Vagina (tissue), 2 donors: Measurements from ENCODE around the gene TTC3. TPM values are rescaled to one million over a fixed set of nuclear protein-coding genes. Genes with fewer than 3 reads are reported as not detected.
"Not testable (repeated sequence)": the region's sequence is repeated elsewhere in the genome, so short reads cannot be mapped to it uniquely, and the experiment has no call there.

ENCODE experiments used
- DNase-seq, 2 donors: peaks; one replicate each; pipeline ENCODE4 v3.0.0-alpha.2; 2017; ENCODE audit errors: extremely low spot score in 2 of 2
- H3K27ac ChIP-seq: fragments of 200-600 bp; sonication (generic); one replicate; pipeline ENCODE4 v1.5.1; 2019
- H3K27me3 ChIP-seq: fragments of 200-600 bp; sonication (generic); one replicate; pipeline ENCODE4 v1.5.1; 2019
- H3K36me3 ChIP-seq, 2 donors: fragments of 200-600 bp; sonication (generic); one replicate each; pipeline ENCODE4 v1.5.1; 2017 to 2019
- H3K4me1 ChIP-seq: fragments of 200-600 bp; sonication (generic); one replicate; pipeline ENCODE4 v1.5.1; 2019
- H3K4me3 ChIP-seq, 2 donors: fragments of 200-600 bp; sonication (generic); 1 replicate in 1 of 2; 2 replicates in 1 of 2; pipeline ENCODE4 v1.5.1; 2016 to 2019
- H3K9me3 ChIP-seq: fragments of 200-600 bp; sonication (generic); one replicate; pipeline ENCODE4 v1.5.1; 2019
- CTCF ChIP-seq, 3 experiments: fragments of 450-650 bp in 2 of 3; fragments of 200-600 bp in 1 of 3; sonication (generic) in 1 of 3; IDR thresholded peaks; one replicate each; pipeline ENCODE4 v1.5.1; 2017 to 2019; ENCODE audit warnings: antibody characterized with exemption in 3 of 3, mild to moderate bottlenecking in 2 of 3, moderate library complexity in 2 of 3
- POLR2A ChIP-seq, 2 donors: fragments of 450-650 bp; IDR thresholded peaks; one replicate each; pipeline ENCODE4 v1.6.1; 2017; ENCODE audit warnings: antibody characterized with exemption in 2 of 2, mild to moderate bottlenecking in 2 of 2, moderate library complexity in 2 of 2
- POLR2AphosphoS5 ChIP-seq, 2 donors: sonication (generic); formaldehyde crosslinking; IDR thresholded peaks; one replicate each; pipeline ENCODE4 v1.9.0; 2017; ENCODE audit warnings: antibody characterized with exemption in 2 of 2, mild to moderate bottlenecking in 2 of 2, low read depth in 1 of 2; ENCODE audit not compliant: insufficient read depth in 1 of 2
- intact Hi-C: fragments of 100-400 bp; cut with DNase I; formaldehyde crosslinking; loops from one replicate; pipeline ENCODE4 v1.15.1; 2023
- total RNA-seq: library from RNA; depleted of rRNA; stranded (reverse); fragments of >200 nt; gene quantifications from one replicate; pipeline ENCODE4 v1.2.3, GENCODE V29; 2016

Gene TTC3
- total RNA-seq, 1 donor from 2014 or later: 98.0 TPM

DNA sequence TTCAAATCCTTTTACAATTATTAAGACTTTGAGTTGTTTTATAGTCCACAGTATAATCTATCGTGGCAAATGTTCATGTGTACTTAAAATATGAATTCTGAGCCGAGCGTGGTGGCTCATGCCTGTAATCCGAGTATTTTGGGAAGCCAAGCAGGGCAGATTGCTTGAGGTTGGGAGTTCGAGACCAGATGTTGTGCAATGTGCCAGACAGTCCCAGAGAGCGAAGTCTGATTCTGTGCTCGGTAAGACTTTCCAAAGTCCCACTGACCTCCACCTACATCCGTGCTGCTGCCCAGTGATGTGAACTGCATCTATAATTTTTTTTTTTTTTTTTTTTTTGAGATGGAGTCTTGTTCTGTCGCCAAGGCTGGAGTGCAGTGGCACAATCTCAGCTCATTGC, 141.9 kb downstream of the TTC3 start:
- Histone ChIP-seq H3K4me3 (no peak overlapping the region), H3K4me1 (peaks cover 5% of the 10 kb centered on the region), H3K27ac (no peak overlapping the region), H3K36me3 (no peaks in the 10 kb centered on the region), H3K9me3 (no peaks in the 10 kb centered on the region), H3K27me3 (no peaks in the 10 kb centered on the region)
- DNase-seq: no peak
- TF ChIP-seq CTCF (IDR thresholded peaks at IDR 0.05) (no peak), POLR2AphosphoS5 (IDR thresholded peaks at IDR 0.05; ENCODE audit: insufficient read depth in 1 of 2, low read depth in 1 of 2) (no peak), POLR2A (IDR thresholded peaks at IDR 0.05) (no peak)
- intact Hi-C loops: no loop called here

GRCh38 chr21:37219761-37220432, 146.8 kb downstream of the TTC3 start:
- no peaks in the 10 kb centered on the region for H3K27me3 ChIP-seq
- no peak for TF ChIP-seq POLR2AphosphoS5 (IDR thresholded peaks at IDR 0.05; ENCODE audit: insufficient read depth in 1 of 2, low read depth in 1 of 2)
- TF ChIP-seq POLR2A (IDR thresholded peaks at IDR 0.05): no peak
- no peak for TF ChIP-seq CTCF (IDR thresholded peaks at IDR 0.05)
- peak overlapping the region; percentile 91 for H3K27ac ChIP-seq
- peak overlapping the region; percentile 63 for H3K4me3 ChIP-seq
- intact Hi-C loops: no loop called here
- H3K4me1 ChIP-seq: peaks cover 20% of the 10 kb centered on the region
- H3K9me3 ChIP-seq: no peaks in the 10 kb centered on the region
- peaks cover 0 to 18% of the 10 kb centered on the region in 2 donors for H3K36me3 ChIP-seq
- DNase-seq: no peak

DNA sequence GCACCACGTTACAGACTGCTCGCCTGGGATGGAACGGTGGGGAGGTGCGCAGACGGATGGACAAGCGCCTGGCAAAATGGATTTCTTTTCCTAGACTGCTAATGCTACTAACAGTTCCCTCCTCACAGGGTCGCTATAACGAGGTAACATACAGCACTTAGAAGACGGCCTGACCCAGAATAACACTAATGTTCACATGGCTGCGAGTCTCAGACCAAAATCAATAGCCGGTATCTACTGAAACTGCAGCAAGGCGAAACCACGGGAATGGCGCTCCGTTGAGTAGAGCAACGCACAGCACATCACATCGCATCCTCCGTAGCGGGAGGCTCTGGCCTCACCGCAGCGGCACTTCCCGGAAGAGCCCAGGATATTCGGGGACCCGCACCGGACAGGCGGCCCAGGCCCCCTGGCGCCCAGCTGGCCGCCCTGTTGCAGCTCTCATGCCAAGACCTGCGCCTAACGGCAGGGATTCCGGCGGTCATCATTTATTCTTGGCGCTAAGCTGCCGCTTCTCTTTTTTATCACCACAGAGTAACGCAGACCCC, 147.5 kb downstream of the TTC3 start:
- H3K27me3 ChIP-seq: no peaks in the 10 kb centered on the region
- H3K9me3 ChIP-seq: no peaks in the 10 kb centered on the region
- no peak for DNase-seq
- intact Hi-C loops: no loop called here
- H3K36me3 ChIP-seq: peaks cover 0 to 21% of the 10 kb centered on the region in 2 donors
- TF ChIP-seq POLR2A (IDR thresholded peaks at IDR 0.05): no peak
- peak in 1 of 3 experiments; percentile 24 for TF ChIP-seq CTCF (IDR thresholded peaks at IDR 0.05)
- no peak for TF ChIP-seq POLR2AphosphoS5 (IDR thresholded peaks at IDR 0.05; ENCODE audit: insufficient read depth in 1 of 2, low read depth in 1 of 2)
- H3K4me3 ChIP-seq: peak overlapping the region; percentile 63
- H3K4me1 ChIP-seq: peaks cover 20% of the 10 kb centered on the region
- peak overlapping the region; percentile 91 for H3K27ac ChIP-seq

GRCh38 chr21:37220981-37221664, 148.1 kb downstream of the TTC3 start:
- H3K27me3 ChIP-seq: no peaks in the 10 kb centered on the region
- peaks cover 20% of the 10 kb centered on the region for H3K4me1 ChIP-seq
- intact Hi-C loops: no loop called here
- peak overlapping the region; percentile 63 for H3K4me3 ChIP-seq
- DNase-seq: peak in 1 of 2 donors; percentile 94
- no peaks in the 10 kb centered on the region for H3K9me3 ChIP-seq
- peak overlapping the region; percentile 91 for H3K27ac ChIP-seq
- peak; percentile 92 to 93 for TF ChIP-seq POLR2AphosphoS5 (IDR thresholded peaks at IDR 0.05; ENCODE audit: insufficient read depth in 1 of 2, low read depth in 1 of 2)
- peak in 1 of 3 experiments; percentile 21 for TF ChIP-seq CTCF (IDR thresholded peaks at IDR 0.05)
- TF ChIP-seq POLR2A (IDR thresholded peaks at IDR 0.05): peak in 1 of 2 donors; percentile 35
- H3K36me3 ChIP-seq: peaks cover 0 to 26% of the 10 kb centered on the region in 2 donors

DNA sequence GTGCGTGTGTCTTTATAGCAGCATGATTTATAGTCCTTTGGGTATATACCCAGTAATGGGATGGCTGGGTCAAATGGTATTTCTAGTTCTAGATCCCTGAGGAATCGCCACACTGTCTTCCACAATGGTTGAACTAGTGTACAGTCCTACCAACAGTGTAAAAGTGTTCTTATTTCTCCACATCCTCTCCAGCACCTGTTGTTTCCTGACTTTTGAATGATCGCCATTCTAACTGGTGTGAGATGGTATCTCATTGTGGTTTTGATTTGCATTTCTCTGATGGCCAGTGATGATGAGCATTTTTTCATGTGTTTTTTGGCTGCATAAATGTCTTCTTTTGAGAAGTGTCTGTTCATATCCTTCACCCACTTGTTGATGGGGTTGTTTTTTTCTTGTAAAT, 149.2 kb downstream of the TTC3 start:
- H3K27me3 ChIP-seq, H3K27ac ChIP-seq, DNase-seq, intact Hi-C loops, H3K9me3 ChIP-seq, H3K4me3 ChIP-seq: not testable (repeated sequence)
- Histone ChIP-seq H3K4me1 (peaks cover 20% of the 10 kb centered on the region), H3K36me3 (peaks cover 0 to 35% of the 10 kb centered on the region in 2 donors)
